AG09319 (cell line): ENCODE results near the gene WRNIP1.

Experiments
- DNase-seq: peaks from one replicate; pipeline ENCODE4 v3.0.0-alpha.2; 2010; ENCODE audit warnings: low read depth; ENCODE audit errors: extremely low read depth
- CTCF ChIP-seq: IDR thresholded peaks from 2 replicates; pipeline ENCODE4 v1.5.1; 2011; ENCODE audit warnings: low read depth, mild to moderate bottlenecking, inconsistent platforms, low read length, moderate library complexity

The WRNIP1 gene

GRCh38 chr6:2763345-2763841, 1.8 kb upstream of the WRNIP1 start:
- no peak for DNase-seq
- TF ChIP-seq CTCF: no peak

GRCh38 chr6:2763876-2764540, 1.2 kb upstream of the WRNIP1 start:
- no peak for DNase-seq
- TF ChIP-seq CTCF: no peak

GRCh38 chr6:2764610-2765165, 505 bp upstream of the WRNIP1 start:
- no peak for TF ChIP-seq CTCF
- DNase-seq: no peak

GRCh38 chr6:2765896-2766766, 938 bp downstream of the WRNIP1 start:
- DNase-seq: no peak
- TF ChIP-seq CTCF: no peak

GRCh38 chr6:2766767-2767656, 1.8 kb downstream of the WRNIP1 start:
- no peak for DNase-seq
- no peak for TF ChIP-seq CTCF

- DNase-seq: no peak
- no peak for TF ChIP-seq CTCF
Measured at GRCh38 chr6:2767657-2768524, 2.7 kb downstream of the WRNIP1 start.
